ENCODE results near the gene RNF126. TPM values are rescaled to one million over a fixed set of nuclear protein-coding genes. Genes with fewer than 3 reads are reported as not detected.

RNF126 gene
- total RNA-seq, 1 donor from 2014 or later = 58.3 TPM

DNA sequence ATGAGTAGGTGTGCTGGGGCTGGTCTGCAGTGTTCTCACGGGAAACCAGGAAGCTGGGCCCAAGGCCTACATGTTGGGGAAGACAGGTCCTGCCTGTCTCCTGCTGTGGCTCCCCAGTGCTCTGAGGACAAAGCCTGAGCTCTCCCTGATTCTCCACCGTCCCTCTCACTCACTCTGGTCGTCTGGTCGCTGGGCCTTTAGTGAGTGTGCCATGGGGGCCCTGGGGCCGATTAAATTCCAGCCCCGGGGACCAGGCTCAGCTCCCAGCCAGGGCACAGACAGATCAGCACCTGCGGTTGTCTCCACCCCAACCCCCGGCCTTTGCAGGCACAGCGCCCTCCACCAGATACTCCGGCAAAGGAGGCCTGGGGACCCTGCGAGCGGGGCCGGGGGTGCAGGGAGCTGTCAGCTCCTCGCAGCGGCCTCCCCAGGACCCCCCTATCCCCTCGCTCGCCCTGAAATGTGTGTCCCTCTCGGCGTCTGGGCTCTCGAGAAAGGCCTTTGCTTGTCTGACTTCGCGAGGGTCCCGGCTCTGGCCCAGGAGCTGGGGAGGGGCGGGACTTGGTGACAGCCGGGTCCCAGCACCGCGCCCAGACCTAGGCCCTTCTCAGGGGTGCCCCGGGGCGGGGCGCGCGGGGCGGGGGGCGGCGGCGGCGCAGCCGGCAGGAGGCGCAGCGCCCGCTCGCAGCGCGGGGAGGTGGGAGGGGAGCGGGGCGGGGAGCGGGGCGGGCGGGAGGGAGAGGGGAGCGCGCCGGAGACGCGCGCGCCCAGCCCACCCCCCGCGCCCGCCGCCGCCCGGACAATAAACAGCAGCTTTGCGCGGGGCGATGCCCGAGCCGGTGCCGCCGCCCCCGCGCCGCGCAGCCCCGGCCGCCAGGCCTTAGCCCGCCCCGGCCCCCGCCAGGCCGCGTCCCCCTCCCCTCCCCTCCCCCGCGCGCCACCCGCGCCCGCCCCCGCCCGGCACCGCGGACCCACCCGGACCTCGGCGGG, 45.4 kb upstream of the RNF126 start, which contains the start of gene PALM:
TSS of gene PALM (plus strand) at position 782 of the 990 bp plus-strand sequence. CDS start 212 bp downstream, outside the sequence.
- peaks cover 6% of the 10 kb centered on the region for H3K79me2 ChIP-seq (ENCODE audit: insufficient read depth, low read length)
- DNase-seq (ENCODE audit: low read depth) = no peak
- H3K27me3 ChIP-seq (ENCODE audit: insufficient read depth, low read length) = peaks cover 2% of the 10 kb centered on the region
- no peaks in the 10 kb centered on the region for H3K36me3 ChIP-seq (ENCODE audit: insufficient read depth, low read length)
- peaks cover 2% of the 10 kb centered on the region for H3K4me1 Mint-ChIP-seq (ENCODE audit: low read depth, unreplicated experiment)
- peak within 1 kb of the TSS; percentile 51 for H3K4me3 ChIP-seq (ENCODE audit: insufficient read depth, low read depth, low read length)
- peak within 1 kb of the TSS; percentile 78 for H2AFZ ChIP-seq (ENCODE audit: low read depth, low read length)
- no peaks in the 10 kb centered on the region for H3K9me3 ChIP-seq (ENCODE audit: insufficient read depth, low read depth, low read length)
- peaks cover 2% of the 10 kb centered on the region for H3K27me3 Mint-ChIP-seq (ENCODE audit: low read depth, unreplicated experiment)
- peaks cover 7% of the 10 kb centered on the region for H4K20me1 ChIP-seq (ENCODE audit: insufficient read depth, low read length)
- no peak within 1 kb of the TSS for H3K27ac ChIP-seq (ENCODE audit: low read depth, low read length)
- peaks cover 2% of the 10 kb centered on the region for H3K36me3 Mint-ChIP-seq (ENCODE audit: low read depth, unreplicated experiment)
- peaks cover 9% of the 10 kb centered on the region for H3K4me1 ChIP-seq (ENCODE audit: insufficient read depth, low read length)
- peak within 1 kb of the TSS; percentile 26 for H3K27ac Mint-ChIP-seq (ENCODE audit: unreplicated experiment)
- H3K9ac ChIP-seq (ENCODE audit: low read length) = peak within 1 kb of the TSS; percentile 50
- H3K9me3 Mint-ChIP-seq (ENCODE audit: unreplicated experiment) = no peaks in the 10 kb centered on the region
- FAIRE-seq = no peak
- peak within 1 kb of the TSS; percentile 87 for H3K4me2 ChIP-seq (ENCODE audit: low read length)
- peak within 1 kb of the TSS; percentile 83 for H3K4me3 Mint-ChIP-seq (ENCODE audit: unreplicated experiment)
- TF ChIP-seq EZH2 (IDR thresholded peaks at IDR 0.05; ENCODE audit: insufficient read depth, low read length) = no peak
- TF ChIP-seq, protein P1, sequence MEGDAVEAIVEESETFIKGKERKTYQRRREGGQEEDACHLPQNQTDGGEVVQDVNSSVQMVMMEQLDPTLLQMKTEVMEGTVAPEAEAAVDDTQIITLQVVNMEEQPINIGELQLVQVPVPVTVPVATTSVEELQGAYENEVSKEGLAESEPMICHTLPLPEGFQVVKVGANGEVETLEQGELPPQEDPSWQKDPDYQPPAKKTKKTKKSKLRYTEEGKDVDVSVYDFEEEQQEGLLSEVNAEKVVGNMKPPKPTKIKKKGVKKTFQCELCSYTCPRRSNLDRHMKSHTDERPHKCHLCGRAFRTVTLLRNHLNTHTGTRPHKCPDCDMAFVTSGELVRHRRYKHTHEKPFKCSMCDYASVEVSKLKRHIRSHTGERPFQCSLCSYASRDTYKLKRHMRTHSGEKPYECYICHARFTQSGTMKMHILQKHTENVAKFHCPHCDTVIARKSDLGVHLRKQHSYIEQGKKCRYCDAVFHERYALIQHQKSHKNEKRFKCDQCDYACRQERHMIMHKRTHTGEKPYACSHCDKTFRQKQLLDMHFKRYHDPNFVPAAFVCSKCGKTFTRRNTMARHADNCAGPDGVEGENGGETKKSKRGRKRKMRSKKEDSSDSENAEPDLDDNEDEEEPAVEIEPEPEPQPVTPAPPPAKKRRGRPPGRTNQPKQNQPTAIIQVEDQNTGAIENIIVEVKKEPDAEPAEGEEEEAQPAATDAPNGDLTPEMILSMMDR (IDR thresholded peaks at IDR 0.05; ENCODE audit: insufficient read depth, low read depth, low read length) = no peak

DNA sequence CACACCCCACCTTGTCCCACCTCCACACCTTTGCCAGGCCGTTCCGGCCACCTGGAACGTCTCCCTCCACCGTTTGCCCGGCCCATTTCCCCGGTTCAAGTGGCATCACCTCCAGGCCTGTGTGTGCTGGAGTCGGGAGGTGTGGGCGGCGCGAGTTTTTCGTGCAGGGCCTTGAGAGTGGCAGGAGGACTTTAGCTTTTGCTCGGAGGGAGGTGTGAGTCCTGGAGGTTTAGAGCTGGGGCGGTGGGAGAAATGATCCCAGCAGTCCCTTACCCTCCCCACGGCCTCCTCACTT, 41.4 kb upstream of the RNF126 start:
- Mint-ChIP-seq H3K27ac (ENCODE audit: unreplicated experiment) (no peak overlapping the region), H3K4me1 (ENCODE audit: low read depth, unreplicated experiment) (no peaks in the 10 kb centered on the region), H3K4me3 (ENCODE audit: unreplicated experiment) (no peak overlapping the region), H3K27me3 (ENCODE audit: low read depth, unreplicated experiment) (peaks cover 12% of the 10 kb centered on the region), H3K9me3 (ENCODE audit: unreplicated experiment) (no peaks in the 10 kb centered on the region), H3K36me3 (ENCODE audit: low read depth, unreplicated experiment) (no peaks in the 10 kb centered on the region)
- H3K9me3 ChIP-seq (ENCODE audit: insufficient read depth, low read depth, low read length) = no peaks in the 10 kb centered on the region
- H3K4me3 ChIP-seq (ENCODE audit: insufficient read depth, low read depth, low read length) = no peak overlapping the region
- no peaks in the 10 kb centered on the region for H3K4me1 ChIP-seq (ENCODE audit: insufficient read depth, low read length)
- no peak for FAIRE-seq
- H3K9ac ChIP-seq (ENCODE audit: low read length) = no peak overlapping the region
- no peaks in the 10 kb centered on the region for H3K79me2 ChIP-seq (ENCODE audit: insufficient read depth, low read length)
- no peak overlapping the region for H3K27ac ChIP-seq (ENCODE audit: low read depth, low read length)
- H3K4me2 ChIP-seq (ENCODE audit: low read length) = no peak overlapping the region
- peaks cover 5% of the 10 kb centered on the region for H3K27me3 ChIP-seq (ENCODE audit: insufficient read depth, low read length)
- peak overlapping the region; percentile 63 for H2AFZ ChIP-seq (ENCODE audit: low read depth, low read length)
- no peaks in the 10 kb centered on the region for H3K36me3 ChIP-seq (ENCODE audit: insufficient read depth, low read length)
- TF ChIP-seq EZH2 (IDR thresholded peaks at IDR 0.05; ENCODE audit: insufficient read depth, low read length) = no peak
- TF ChIP-seq, protein P1 (IDR thresholded peaks at IDR 0.05; ENCODE audit: insufficient read depth, low read depth, low read length) = no peak
- no peaks in the 10 kb centered on the region for H4K20me1 ChIP-seq (ENCODE audit: insufficient read depth, low read length)
- no peak for DNase-seq (ENCODE audit: low read depth)

Measured in astrocyte (in vitro differentiated cells and primary cell).